HG03097 (cell line): ENCODE measurements around the gene TFEB.

ENCODE experiments used
- ATAC-seq: cut with Tn5 transposase; IDR thresholded peaks from one replicate; pipeline ENCODE4 v1.9.1; 2021; ENCODE audit not compliant: unreplicated experiment, low FRiP score

TFEB gene

GRCh38 chr6:41656002-41656691 lies 79.3 kb downstream of the TFEB start:
- ATAC-seq = no peak

- ATAC-seq = no peak
Observed at GRCh38 chr6:41655646-41656001, 79.8 kb downstream of the TFEB start.

- no peak for ATAC-seq
Observed at GRCh38 chr6:41655176-41655575, 80.2 kb downstream of the TFEB start.

GRCh38 chr6:41654698-41655151 lies 80.7 kb downstream of the TFEB start:
- ATAC-seq = no peak

- no peak for ATAC-seq
Observed at GRCh38 chr6:41654151-41654697, 81.2 kb downstream of the TFEB start.

GRCh38 chr6:41653691-41654090 lies 81.7 kb downstream of the TFEB start:
- no peak for ATAC-seq

- no peak for ATAC-seq
Observed at GRCh38 chr6:41652866-41653652, 82.3 kb downstream of the TFEB start.

GRCh38 chr6:41651962-41652657 lies 83.3 kb downstream of the TFEB start:
- no peak for ATAC-seq

- ATAC-seq = no peak
Observed at GRCh38 chr6:41651246-41651961, 84.0 kb downstream of the TFEB start.

GRCh38 chr6:41650120-41650519 lies 85.3 kb downstream of the TFEB start:
- ATAC-seq = no peak

GRCh38 chr6:41649596-41649995 lies 85.8 kb downstream of the TFEB start:
- no peak for ATAC-seq

GRCh38 chr6:41648921-41649320 lies 86.5 kb downstream of the TFEB start:
- ATAC-seq = no peak

- ATAC-seq = no peak
Observed at GRCh38 chr6:41648070-41648585, 87.3 kb downstream of the TFEB start.

GRCh38 chr6:41647061-41647511 lies 88.3 kb downstream of the TFEB start:
- ATAC-seq = no peak

GRCh38 chr6:41646026-41646795 lies 89.2 kb downstream of the TFEB start:
- no peak for ATAC-seq

GRCh38 chr6:41645007-41645618 lies 90.3 kb downstream of the TFEB start:
- ATAC-seq = no peak

GRCh38 chr6:41644297-41644879 lies 91.0 kb downstream of the TFEB start:
- no peak for ATAC-seq

- ATAC-seq = no peak
Observed at GRCh38 chr6:41643899-41644269, 91.5 kb downstream of the TFEB start.
